BE2C (cell line): Measurements from ENCODE around the gene THRA.

Experiments used
- DNase-seq: peaks from one replicate; pipeline ENCODE4 v3.0.0-alpha.2; 2020
- H3K27me3 ChIP-seq: fragments of 250-450 bp; sonication (Bioruptor Pico); 2 replicates; pipeline ENCODE4 v1.5.1; 2020; ENCODE audit warnings: mild to moderate bottlenecking
- H3K36me3 ChIP-seq: fragments of 250-450 bp; sonication (Bioruptor Pico); 2 replicates; pipeline ENCODE4 v1.5.1; 2020; ENCODE audit warnings: mild to moderate bottlenecking
- H3K4me1 ChIP-seq: fragments of 250-450 bp; sonication (Bioruptor Pico); 2 replicates; pipeline ENCODE4 v1.5.1; 2020
- H3K4me3 ChIP-seq: 2 replicates; pipeline ENCODE4 v1.5.1; 2011; ENCODE audit warnings: low read depth, low read length
- H3K9me3 ChIP-seq: fragments of 250-450 bp; sonication (Bioruptor Pico); 2 replicates; pipeline ENCODE4 v1.5.1; 2020
- TF ChIP-seq, protein P1 (sequence below): IDR thresholded peaks from 2 replicates; pipeline ENCODE4 v1.5.1; 2012; ENCODE audit warnings: mild to moderate bottlenecking, low read depth, low read length

THRA gene

GRCh38 chr17:40079545-40079944 lies 16.8 kb downstream of the THRA start:
- Histone ChIP-seq H3K4me3 (no peak overlapping the region), H3K36me3 (peaks cover 16% of the 10 kb centered on the region), H3K4me1 (peaks cover 20% of the 10 kb centered on the region), H3K9me3 (no peaks in the 10 kb centered on the region), H3K27me3 (no peaks in the 10 kb centered on the region)
- TF ChIP-seq, protein P1, sequence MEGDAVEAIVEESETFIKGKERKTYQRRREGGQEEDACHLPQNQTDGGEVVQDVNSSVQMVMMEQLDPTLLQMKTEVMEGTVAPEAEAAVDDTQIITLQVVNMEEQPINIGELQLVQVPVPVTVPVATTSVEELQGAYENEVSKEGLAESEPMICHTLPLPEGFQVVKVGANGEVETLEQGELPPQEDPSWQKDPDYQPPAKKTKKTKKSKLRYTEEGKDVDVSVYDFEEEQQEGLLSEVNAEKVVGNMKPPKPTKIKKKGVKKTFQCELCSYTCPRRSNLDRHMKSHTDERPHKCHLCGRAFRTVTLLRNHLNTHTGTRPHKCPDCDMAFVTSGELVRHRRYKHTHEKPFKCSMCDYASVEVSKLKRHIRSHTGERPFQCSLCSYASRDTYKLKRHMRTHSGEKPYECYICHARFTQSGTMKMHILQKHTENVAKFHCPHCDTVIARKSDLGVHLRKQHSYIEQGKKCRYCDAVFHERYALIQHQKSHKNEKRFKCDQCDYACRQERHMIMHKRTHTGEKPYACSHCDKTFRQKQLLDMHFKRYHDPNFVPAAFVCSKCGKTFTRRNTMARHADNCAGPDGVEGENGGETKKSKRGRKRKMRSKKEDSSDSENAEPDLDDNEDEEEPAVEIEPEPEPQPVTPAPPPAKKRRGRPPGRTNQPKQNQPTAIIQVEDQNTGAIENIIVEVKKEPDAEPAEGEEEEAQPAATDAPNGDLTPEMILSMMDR = no peak
- DNase-seq = no peak

DNA sequence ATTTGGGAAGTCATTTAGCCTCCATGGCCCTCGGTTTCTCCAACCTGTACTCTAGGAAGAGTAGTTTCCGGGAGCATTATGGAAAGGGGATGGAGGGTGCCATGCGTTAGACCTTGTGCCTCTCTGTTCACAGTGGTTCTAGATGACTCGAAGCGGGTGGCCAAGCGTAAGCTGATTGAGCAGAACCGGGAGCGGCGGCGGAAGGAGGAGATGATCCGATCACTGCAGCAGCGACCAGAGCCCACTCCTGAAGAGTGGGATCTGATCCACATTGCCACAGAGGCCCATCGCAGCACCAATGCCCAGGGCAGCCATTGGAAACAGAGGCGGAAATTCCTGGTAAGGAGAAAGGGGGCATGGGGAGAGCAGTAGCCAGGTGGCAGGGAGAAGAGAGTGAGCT lies 21.7 kb downstream of the THRA start:
- no peak for DNase-seq
- H3K4me1 ChIP-seq = no peaks in the 10 kb centered on the region
- H3K36me3 ChIP-seq = peaks cover 44% of the 10 kb centered on the region
- H3K4me3 ChIP-seq = no peak overlapping the region
- TF ChIP-seq, protein P1 = no peak
- no peaks in the 10 kb centered on the region for H3K27me3 ChIP-seq
- no peaks in the 10 kb centered on the region for H3K9me3 ChIP-seq

GRCh38 chr17:40086150-40087044 lies 23.6 kb downstream of the THRA start:
- Histone ChIP-seq H3K36me3 (peaks cover 48% of the 10 kb centered on the region), H3K9me3 (no peaks in the 10 kb centered on the region), H3K4me3 (no peak overlapping the region), H3K4me1 (no peaks in the 10 kb centered on the region), H3K27me3 (no peaks in the 10 kb centered on the region)
- peak; percentile 86 for DNase-seq
- TF ChIP-seq, protein P1 = peak; percentile 84

DNA sequence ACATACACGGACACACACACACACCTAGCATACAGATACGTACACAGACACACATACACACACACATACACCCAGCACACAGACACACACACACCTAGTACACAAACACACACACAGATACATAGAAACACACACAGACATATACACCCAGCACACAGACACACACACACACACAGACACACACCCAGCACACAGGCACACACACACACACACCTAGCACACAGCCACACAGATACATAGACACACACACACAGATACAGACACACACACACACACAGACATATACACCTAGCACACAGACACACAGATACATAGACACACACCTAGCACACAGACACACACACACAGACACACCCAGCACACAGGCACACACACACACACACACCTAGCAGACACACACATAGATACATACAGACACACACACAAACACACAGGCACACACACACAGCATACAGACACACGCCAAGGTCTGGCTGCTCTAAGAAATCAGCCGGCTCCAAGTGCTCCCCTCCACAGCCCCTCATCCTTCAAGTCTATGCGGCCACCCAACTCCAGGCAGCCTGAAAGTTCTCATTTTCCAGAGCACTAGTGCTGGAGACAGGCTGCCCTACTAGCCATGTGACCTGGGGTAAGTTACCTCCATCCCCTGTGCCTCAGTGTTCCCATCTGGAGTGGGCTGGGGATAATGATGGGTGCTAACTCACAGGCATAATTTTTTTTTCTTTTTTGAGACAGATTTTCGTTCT lies 24.5 kb downstream of the THRA start:
- DNase-seq = no peak
- TF ChIP-seq, protein P1 = no peak

GRCh38 chr17:40087903-40088718 lies 25.3 kb downstream of the THRA start:
- no peaks in the 10 kb centered on the region for H3K9me3 ChIP-seq
- no peak overlapping the region for H3K4me3 ChIP-seq
- peaks cover 6% of the 10 kb centered on the region; the same call in 1 of the 2 replicates for H3K4me1 ChIP-seq
- H3K27me3 ChIP-seq = no peaks in the 10 kb centered on the region
- no peak for DNase-seq
- H3K36me3 ChIP-seq = peaks cover 52% of the 10 kb centered on the region
- TF ChIP-seq, protein P1 = no peak

More for the DNA sequence above, 24.5 kb downstream of the THRA start:
- H3K9me3 ChIP-seq = no peaks in the 10 kb centered on the region
- H3K27me3 ChIP-seq = no peaks in the 10 kb centered on the region
- H3K4me1 ChIP-seq = peaks cover 6% of the 10 kb centered on the region; the same call in 1 of the 2 replicates
- H3K36me3 ChIP-seq = peaks cover 48% of the 10 kb centered on the region
- H3K4me3 ChIP-seq = no peak overlapping the region
